Measurements from ENCODE around the gene PTEN.

PTEN gene

DNA sequence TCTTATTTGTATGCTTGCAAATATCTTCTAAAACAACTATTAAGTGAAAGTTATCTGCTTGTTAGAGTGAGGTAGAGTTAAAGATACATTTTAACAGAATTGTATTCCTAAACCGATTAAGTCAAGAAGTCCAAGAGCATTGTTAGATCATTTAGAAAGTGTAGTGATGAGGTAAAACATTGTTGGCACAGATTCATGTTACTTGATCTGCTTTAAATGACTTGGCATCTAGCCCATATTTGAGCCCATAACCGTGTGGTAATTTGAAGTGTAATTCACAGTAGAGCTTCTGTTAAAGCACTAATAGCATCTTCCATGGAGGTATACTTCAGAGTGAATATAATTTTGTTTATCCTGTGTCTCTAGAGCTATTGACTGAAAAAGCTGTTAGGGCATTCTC lies 62.1 kb downstream of the PTEN start:
- no peak for DNase-seq

- DNase-seq = no peak
These were observed 63.7 kb downstream of the PTEN start for GRCh38 chr10:87927091-87927490.

- no peak for DNase-seq
These were observed 65.6 kb downstream of the PTEN start for GRCh38 chr10:87928996-87929395.

- DNase-seq = no peak
These were observed 66.7 kb downstream of the PTEN start for GRCh38 chr10:87930141-87930540.

- DNase-seq = no peak
These were observed 67.8 kb downstream of the PTEN start for GRCh38 chr10:87930934-87931835.

GRCh38 chr10:87931836-87932230 lies 68.4 kb downstream of the PTEN start:
- no peak for DNase-seq

DNA sequence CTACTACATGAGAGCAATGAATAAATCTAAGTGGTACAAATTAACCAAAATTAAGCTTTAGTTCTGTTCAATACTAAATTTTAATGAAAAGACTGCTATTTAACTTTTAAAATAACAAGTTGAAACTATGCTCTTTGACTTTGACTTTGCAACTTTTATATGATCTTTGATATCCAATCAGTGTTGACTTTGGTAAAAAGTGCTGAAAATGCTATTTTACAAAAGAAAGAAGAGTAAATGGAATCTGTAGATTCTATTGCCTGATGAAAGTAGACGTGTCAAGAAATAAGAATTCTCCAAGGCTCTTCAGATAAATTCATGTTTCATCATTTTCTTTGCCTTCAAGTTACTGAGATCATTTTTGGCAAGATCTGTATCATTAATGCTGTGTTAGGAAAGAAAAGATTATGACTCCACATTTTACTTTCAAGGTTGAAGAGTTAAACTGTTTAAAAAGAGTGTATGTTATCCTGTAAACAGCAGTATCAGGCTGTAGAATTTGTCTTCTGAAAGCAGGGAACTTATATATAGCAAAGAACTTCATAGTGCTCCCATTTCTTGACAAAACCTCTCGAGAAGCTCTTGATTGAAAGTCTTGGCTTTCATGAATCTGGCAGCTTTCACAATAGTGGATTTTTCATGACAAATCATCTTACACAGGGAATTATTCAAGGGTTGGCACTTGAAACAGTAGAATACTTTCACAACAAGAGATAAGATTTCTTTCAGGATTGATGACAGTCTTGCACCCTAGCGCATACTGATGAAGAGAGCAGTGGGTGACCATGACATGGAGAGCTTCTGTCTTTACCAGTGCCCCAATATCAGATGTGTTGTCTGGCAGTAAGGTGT lies 72.1 kb downstream of the PTEN start:
- no peak for DNase-seq

DNA sequence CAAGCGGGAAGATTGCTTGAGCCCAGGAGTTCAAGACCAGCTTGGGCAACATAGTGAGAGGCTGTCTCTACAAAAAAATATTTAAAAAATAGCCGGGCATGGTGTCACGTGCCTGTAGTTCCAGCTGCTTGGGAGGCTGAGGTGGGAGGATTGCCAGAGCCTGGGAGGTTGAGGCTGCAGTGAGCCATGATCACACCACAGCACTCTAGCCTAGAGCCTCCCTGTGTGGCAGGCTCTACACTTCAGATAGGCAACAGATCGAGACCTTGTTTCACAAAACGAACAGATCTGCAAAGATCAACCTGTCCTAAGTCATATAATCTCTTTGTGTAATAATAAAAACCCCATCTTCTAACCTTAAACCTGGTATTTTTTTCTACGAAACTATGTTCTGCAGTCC lies 76.8 kb downstream of the PTEN start:
- DNase-seq = no peak

- DNase-seq = no peak
These were observed 79.6 kb downstream of the PTEN start for GRCh38 chr10:87942884-87943527.

DNA sequence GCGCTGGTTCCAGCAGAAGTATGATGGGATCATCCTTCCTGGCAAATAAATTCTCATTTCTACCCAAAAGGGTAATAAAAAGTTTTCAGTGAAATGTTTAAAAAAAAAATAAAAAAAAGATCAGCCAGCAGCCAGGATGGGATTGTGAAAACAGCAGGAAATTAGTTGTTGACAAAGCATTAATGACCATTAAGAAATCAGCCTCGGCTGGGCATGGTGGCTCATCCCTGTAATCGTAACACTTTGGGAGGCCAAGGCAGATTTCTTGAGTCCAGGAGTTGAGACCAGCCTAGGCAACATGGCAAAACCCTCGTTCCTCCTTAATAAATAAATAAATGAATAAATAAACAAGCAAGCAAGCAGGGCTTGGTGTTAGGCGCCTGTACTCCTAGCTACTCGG lies 82.6 kb downstream of the PTEN start:
- DNase-seq = no peak

GRCh38 chr10:87952612-87953011 lies 89.2 kb downstream of the PTEN start:
- no peak for DNase-seq

DNA sequence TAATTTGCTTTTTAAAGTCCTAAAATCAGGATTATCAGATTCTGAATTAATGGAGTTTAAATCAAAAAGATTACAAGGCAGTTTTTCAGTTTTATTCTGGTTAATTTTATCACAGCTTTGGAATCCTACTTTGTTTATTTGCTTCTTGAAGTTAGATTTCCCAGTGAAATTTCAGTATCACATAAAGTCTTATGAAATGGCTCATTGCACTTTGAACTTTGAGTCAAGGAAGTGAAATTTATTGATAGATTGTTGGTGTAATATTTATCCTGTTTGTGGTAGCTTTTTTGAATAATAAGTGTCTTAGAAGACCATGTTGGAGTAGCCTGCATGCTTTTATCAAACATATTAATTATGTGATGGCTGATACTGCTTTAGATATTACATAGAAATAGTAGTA lies 92.6 kb downstream of the PTEN start:
- no peak for DNase-seq

DNA sequence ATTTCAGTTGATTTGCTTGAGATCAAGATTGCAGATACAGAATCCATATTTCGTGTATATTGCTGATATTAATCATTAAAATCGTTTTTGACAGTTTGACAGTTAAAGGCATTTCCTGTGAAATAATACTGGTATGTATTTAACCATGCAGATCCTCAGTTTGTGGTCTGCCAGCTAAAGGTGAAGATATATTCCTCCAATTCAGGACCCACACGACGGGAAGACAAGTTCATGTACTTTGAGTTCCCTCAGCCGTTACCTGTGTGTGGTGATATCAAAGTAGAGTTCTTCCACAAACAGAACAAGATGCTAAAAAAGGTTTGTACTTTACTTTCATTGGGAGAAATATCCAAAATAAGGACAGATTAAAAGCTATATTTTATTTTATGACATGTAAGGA lies 94.3 kb downstream of the PTEN start:
- DNase-seq = no peak

DNA sequence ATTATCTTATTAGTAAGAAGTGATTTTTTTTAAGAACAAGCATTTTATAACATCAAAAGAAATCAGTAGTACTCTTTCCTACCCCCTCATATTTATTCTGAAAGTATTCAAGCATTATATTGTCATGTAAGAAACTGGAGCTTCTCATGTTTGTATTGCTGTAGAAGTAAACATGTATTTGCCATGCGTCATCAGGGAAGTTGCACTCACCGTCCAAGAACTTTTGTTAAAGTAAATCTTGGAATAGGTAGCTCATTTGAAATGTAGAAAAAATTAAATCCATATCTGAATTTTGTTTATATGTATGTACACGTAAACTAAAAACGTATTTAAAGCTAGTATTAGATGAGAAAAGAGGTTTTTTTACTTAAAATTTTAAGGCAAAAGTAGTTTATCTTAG lies 96.8 kb downstream of the PTEN start:
- no peak for DNase-seq

DNA sequence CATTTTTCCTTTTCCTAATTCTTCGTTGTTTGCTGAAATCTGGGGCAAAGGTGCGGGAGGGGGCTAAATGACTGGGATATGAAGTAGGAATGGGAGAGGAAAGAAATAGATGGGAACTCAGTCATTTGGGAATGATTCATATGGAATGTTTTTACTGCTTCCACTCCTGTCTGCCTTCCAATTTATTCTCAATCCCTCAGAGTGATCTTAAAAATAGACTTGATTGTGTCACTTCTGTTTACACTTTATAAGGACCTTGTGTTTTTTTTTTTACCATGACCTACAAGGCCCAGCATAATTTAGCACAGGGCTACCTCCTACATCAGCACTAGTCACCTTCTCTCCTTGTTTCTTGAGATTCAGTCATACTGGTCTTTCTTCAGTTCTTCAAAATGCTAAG lies 97.9 kb downstream of the PTEN start:
- DNase-seq = no peak

DNA sequence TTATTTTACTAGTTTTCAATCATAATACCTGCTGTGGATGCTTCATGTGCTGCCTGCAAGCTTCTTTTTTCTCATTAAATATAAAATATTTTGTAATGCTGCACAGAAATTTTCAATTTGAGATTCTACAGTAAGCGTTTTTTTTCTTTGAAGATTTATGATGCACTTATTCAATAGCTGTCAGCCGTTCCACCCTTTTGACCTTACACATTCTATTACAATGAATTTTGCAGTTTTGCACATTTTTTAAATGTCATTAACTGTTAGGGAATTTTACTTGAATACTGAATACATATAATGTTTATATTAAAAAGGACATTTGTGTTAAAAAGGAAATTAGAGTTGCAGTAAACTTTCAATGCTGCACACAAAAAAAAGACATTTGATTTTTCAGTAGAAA lies 103.0 kb downstream of the PTEN start:
- DNase-seq = no peak

- no peak for DNase-seq
These were observed 110.2 kb downstream of the PTEN start for GRCh38 chr10:87973635-87974034.

- no peak for DNase-seq
These were observed 110.7 kb downstream of the PTEN start for GRCh38 chr10:87974130-87974529.

GRCh38 chr10:87974769-87975168 lies 111.3 kb downstream of the PTEN start:
- DNase-seq = no peak

DNA sequence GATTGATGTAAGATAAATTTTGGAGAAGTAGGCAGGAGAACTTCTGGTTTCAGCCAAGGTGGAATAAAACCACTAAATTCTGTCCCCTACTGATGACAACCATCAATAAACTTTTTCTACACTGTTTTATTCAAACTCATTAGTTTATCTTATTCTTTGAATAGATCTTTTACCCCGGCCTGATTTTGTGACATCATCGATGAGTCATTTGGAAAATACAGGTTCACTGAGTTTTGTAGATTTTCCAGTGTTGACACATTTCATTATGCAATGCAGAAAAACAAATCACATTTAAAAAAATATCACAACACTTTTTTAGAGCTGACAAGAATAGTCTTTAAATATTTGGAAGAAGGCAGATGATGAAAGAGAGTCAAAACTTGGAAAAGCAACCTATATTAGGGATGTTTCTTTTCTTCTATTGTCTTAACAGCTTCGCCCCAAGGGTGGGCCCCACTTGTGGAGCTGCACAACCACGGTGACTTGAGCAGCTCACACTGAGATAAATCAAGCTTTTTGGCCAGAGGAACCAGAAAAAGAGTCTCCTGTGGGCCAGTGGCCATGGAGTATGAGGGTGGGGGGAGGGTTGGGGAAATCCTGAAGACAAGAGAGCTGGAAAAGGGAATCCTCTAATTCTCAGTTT lies 112.8 kb downstream of the PTEN start:
- DNase-seq = no peak

GRCh38 chr10:87978166-87978565 lies 114.7 kb downstream of the PTEN start:
- no peak for DNase-seq

- no peak for DNase-seq
These were observed 116.4 kb downstream of the PTEN start for GRCh38 chr10:87979847-87980246.

DNA sequence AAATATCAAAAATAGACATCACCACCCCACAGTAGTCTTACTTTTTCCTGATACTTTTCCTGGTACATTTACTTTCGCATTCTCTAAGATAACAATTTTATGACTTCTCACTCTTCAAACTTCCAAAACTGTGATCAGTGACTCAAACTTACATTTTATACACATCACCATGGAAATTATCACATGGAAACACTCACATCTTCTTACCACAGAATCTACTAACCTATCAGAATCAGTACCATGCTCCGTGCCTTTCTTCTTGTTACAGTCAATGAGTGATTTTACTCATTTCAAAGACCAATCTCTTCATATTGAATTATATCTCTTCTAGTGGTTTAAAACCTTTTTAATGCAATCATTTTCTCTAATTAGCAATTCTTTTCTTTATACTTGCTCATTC lies 120.3 kb downstream of the PTEN start:
- no peak for DNase-seq
